H1 (cell line): Measurements from ENCODE around the gene NSUN6. TPM values are rescaled to one million over a fixed set of nuclear protein-coding genes. Genes with fewer than 3 reads are reported as not detected.
"Not testable (repeated sequence)": the region's sequence is repeated elsewhere in the genome, so short reads cannot be mapped to it uniquely, and the experiment has no call there.

Experiments used
- CTCF ChIA-PET: fragments of 300-600 bp; sonication (Branson Sonifier 250); formaldehyde crosslinking; loops from one replicate; lab custom pipeline; 2021; ENCODE audit not compliant: partially characterized antibody; lab: Charles Lee
- POLR2A ChIA-PET: fragments of 300-600 bp; sonication (Branson Sonifier 250); formaldehyde crosslinking; loops from one replicate; lab custom pipeline; 2021; ENCODE audit warnings: inconsistent platforms; ENCODE audit not compliant: partially characterized antibody; lab: Charles Lee
- DNase-seq, 2 experiments: peaks; one replicate each; pipeline versions ENCODE4 v3.0.0 to v3.0.0-alpha.2; 2010 to 2022; ENCODE audit warnings: low spot score in 2 of 2, low read depth in 1 of 2, mixed read lengths in 1 of 2
- FAIRE-seq: peaks from 2 replicates; lab custom pipeline; 2011; peaks lifted over from hg19 to GRCh38; lab: Jason Lieb, UNC
- H2AFZ ChIP-seq: 2 replicates; pipeline ENCODE4 v1.8.1; 2012; ENCODE audit warnings: low read length, inconsistent platforms
- H2AK5ac ChIP-seq: 2 replicates; pipeline ENCODE4 v1.6.1; 2013; ENCODE audit warnings: low read depth, low read length
- H2BK120ac ChIP-seq: replicated peaks from 2 replicates; pipeline ENCODE3; 2013; ENCODE audit warnings: low read depth, low read length, inconsistent platforms
- H2BK12ac ChIP-seq: 2 replicates; pipeline ENCODE4 v1.6.1; 2013; ENCODE audit warnings: low read depth, low read length
- H2BK15ac ChIP-seq: 2 replicates; pipeline ENCODE4 v1.6.1; 2013; ENCODE audit warnings: low read length
- H2BK20ac ChIP-seq: 2 replicates; pipeline ENCODE4 v1.6.1; 2013; ENCODE audit warnings: low read length
- H2BK5ac ChIP-seq: 2 replicates; pipeline ENCODE4 v1.6.1; 2013; ENCODE audit warnings: low read depth, low read length
- H3K14ac ChIP-seq: 2 replicates; pipeline ENCODE4 v1.6.1; 2013; ENCODE audit warnings: inconsistent platforms; ENCODE audit not compliant: insufficient read length
- H3K18ac ChIP-seq: 2 replicates; pipeline ENCODE4 v1.6.1; 2013; ENCODE audit warnings: low read length; ENCODE audit errors: extremely low read depth
- H3K23ac ChIP-seq: 2 replicates; pipeline ENCODE4 v1.6.1; 2013; ENCODE audit warnings: inconsistent platforms; ENCODE audit not compliant: insufficient read length
- H3K23me2 ChIP-seq: 2 replicates; pipeline ENCODE4 v1.6.1; 2013; ENCODE audit warnings: low read depth, low read length
- H3K27ac ChIP-seq: 2 replicates; pipeline ENCODE4 v1.6.1; 2011; ENCODE audit warnings: low read depth, low read length, inconsistent platforms
- H3K27me3 ChIP-seq, 4 experiments: replicated peaks in 1 of 4; 1 replicate in 1 of 4; 2 replicates in 3 of 4; pipeline versions ENCODE4 v1.6.1 to v1.8.1; 2011 to 2013; ENCODE audit warnings: low read length in 3 of 4, mild to moderate bottlenecking in 3 of 4, inconsistent platforms in 2 of 4, mixed read lengths in 2 of 4, moderate library complexity in 1 of 4; ENCODE audit not compliant: control insufficient read depth in 3 of 4, insufficient read depth in 3 of 4; ENCODE audit errors: extremely low read depth in 1 of 4
- H3K36me3 ChIP-seq, 4 experiments: 2 replicates each; pipeline versions ENCODE4 v1.6.1 to v1.8.1; 2011 to 2013; ENCODE audit warnings: mild to moderate bottlenecking in 4 of 4, low read length in 3 of 4, moderate library complexity in 2 of 4, control low read depth in 1 of 4, inconsistent platforms in 1 of 4; ENCODE audit not compliant: insufficient read depth in 4 of 4, control insufficient read depth in 2 of 4
- H3K4ac ChIP-seq: replicated peaks from 2 replicates; pipeline ENCODE3; 2013; ENCODE audit warnings: low read length, low read depth, mixed read lengths, inconsistent platforms; ENCODE audit not compliant: insufficient read length
- H3K4me1 ChIP-seq, 4 experiments: replicated peaks in 1 of 4; 1 replicate in 1 of 4; 2 replicates in 3 of 4; pipeline versions ENCODE4 v1.6.1 to v1.8.1; 2011 to 2013; ENCODE audit warnings: low read length in 3 of 4, inconsistent platforms in 2 of 4, mixed read lengths in 1 of 4; ENCODE audit not compliant: insufficient read depth in 4 of 4, control insufficient read depth in 3 of 4
- H3K4me2 ChIP-seq, 2 experiments: 2 replicates each; pipeline versions ENCODE4 v1.6.1 to v1.8.1; 2011 to 2013; ENCODE audit warnings: low read depth in 2 of 2, low read length in 2 of 2, control low read depth in 1 of 2, inconsistent platforms in 1 of 2, mild to moderate bottlenecking in 1 of 2; ENCODE audit not compliant: insufficient read depth in 1 of 2
- H3K4me3 ChIP-seq, 4 experiments: fragments of 200-600, 300-600 bp in 1 of 4; sonication (generic), shearing (Covaris generic), sonication (Bioruptor Twin) in 1 of 4; 2 replicates each; pipeline versions ENCODE4 v1.5.1 to v1.8.1; 2011 to 2016; ENCODE audit warnings: low read length in 4 of 4, low read depth in 3 of 4, control low read depth in 2 of 4, inconsistent platforms in 2 of 4, mild to moderate bottlenecking in 2 of 4, mixed read lengths in 1 of 4, moderate library complexity in 1 of 4; ENCODE audit not compliant: insufficient read depth in 2 of 4; ENCODE audit errors: extremely low read depth in 1 of 4
- H3K56ac ChIP-seq: replicated peaks from 2 replicates; pipeline ENCODE3; 2013; ENCODE audit warnings: low read depth, mild to moderate bottlenecking, mixed read lengths, low read length, inconsistent platforms; ENCODE audit not compliant: insufficient read length
- H3K79me1 ChIP-seq: 2 replicates; pipeline ENCODE4 v1.6.1; 2013; ENCODE audit warnings: low read depth, low read length, control low read depth
- H3K79me2 ChIP-seq, 2 experiments: 2 replicates each; pipeline versions ENCODE4 v1.6.1 to v1.8.1; 2012 to 2013; ENCODE audit warnings: low read length in 2 of 2, mild to moderate bottlenecking in 2 of 2, inconsistent platforms in 1 of 2; ENCODE audit not compliant: insufficient read depth in 2 of 2, control insufficient read depth in 1 of 2
- H3K9ac ChIP-seq, 4 experiments: replicated peaks in 1 of 4; 1 replicate in 1 of 4; 2 replicates in 3 of 4; pipeline versions ENCODE4 v1.6.1 to v1.8.1; 2011 to 2013; ENCODE audit warnings: low read depth in 3 of 4, low read length in 3 of 4, control low read depth in 2 of 4, mild to moderate bottlenecking in 2 of 4, moderate library complexity in 2 of 4, inconsistent platforms in 1 of 4; ENCODE audit errors: extremely low read depth in 1 of 4
- H3K9me3 ChIP-seq, 2 experiments: 2 replicates each; pipeline versions ENCODE4 v1.6.1 to v1.8.1; 2012 to 2013; ENCODE audit warnings: mild to moderate bottlenecking in 2 of 2, moderate library complexity in 2 of 2, control low read depth in 1 of 2, inconsistent platforms in 1 of 2, low read depth in 1 of 2, low read length in 1 of 2, mixed read lengths in 1 of 2; ENCODE audit not compliant: insufficient read depth in 2 of 2
- H4K20me1 ChIP-seq, 2 experiments: replicated peaks in 1 of 2; 2 replicates each; pipeline versions ENCODE3 to v1.8.1; 2011 to 2013; ENCODE audit warnings: inconsistent platforms in 2 of 2, low read length in 2 of 2, mild to moderate bottlenecking in 1 of 2; ENCODE audit not compliant: insufficient read depth in 2 of 2, control insufficient read depth in 1 of 2
- H4K5ac ChIP-seq: 2 replicates; pipeline ENCODE4 v1.6.1; 2013; ENCODE audit warnings: low read length, low read depth, mixed read lengths, inconsistent platforms; ENCODE audit not compliant: insufficient read length
- H4K8ac ChIP-seq: 2 replicates; pipeline ENCODE4 v1.8.0; 2013; ENCODE audit warnings: mild to moderate bottlenecking, moderate library complexity, low read length, inconsistent platforms; ENCODE audit not compliant: insufficient read depth; ENCODE audit errors: extremely low read depth
- H4K91ac ChIP-seq: replicated peaks from 2 replicates; pipeline ENCODE3; 2013; ENCODE audit warnings: low read length, mixed read lengths, inconsistent platforms; ENCODE audit not compliant: insufficient read length
- ASH2L ChIP-seq: fragments of 200-600, 300-600 bp; sonication (generic); IDR thresholded peaks from one replicate; pipeline ENCODE4 v1.7.1; 2017; ENCODE audit warnings: low read length
- EGR1 ChIP-seq: IDR thresholded peaks from 2 replicates; pipeline ENCODE4 v1.6.1; 2011; ENCODE audit warnings: low read depth, low read length, borderline replicate concordance
- PHF8 ChIP-seq: fragments of 200-600 bp; sonication (generic); conservative IDR thresholded peaks from 2 replicates; pipeline ENCODE4 v1.7.1; 2012; ENCODE audit warnings: low read depth, mild to moderate bottlenecking, inconsistent platforms, low read length, moderate library complexity
- POLR2A ChIP-seq, 2 experiments: IDR thresholded peaks; 1 replicate in 1 of 2; 2 replicates in 1 of 2; pipeline ENCODE4 v1.6.1; 2011; ENCODE audit warnings: low read depth in 2 of 2, low read length in 2 of 2, mild to moderate bottlenecking in 2 of 2; ENCODE audit errors: control extremely low read depth in 1 of 2
- POLR2AphosphoS5 ChIP-seq: IDR thresholded peaks from 2 replicates; pipeline ENCODE4 v1.6.1; 2011; ENCODE audit warnings: low read depth, low read length
- RBBP5 ChIP-seq: IDR thresholded peaks from 2 replicates; pipeline ENCODE4 v1.7.1; 2012; ENCODE audit warnings: low read depth, mild to moderate bottlenecking, inconsistent platforms, low read length, moderate library complexity, borderline replicate concordance
- SP1 ChIP-seq: IDR thresholded peaks from 2 replicates; pipeline ENCODE4 v1.6.1; 2011; ENCODE audit warnings: low read depth, low read length
- TAF1 ChIP-seq: IDR thresholded peaks from 2 replicates; pipeline ENCODE4 v1.6.1; 2011; ENCODE audit warnings: mild to moderate bottlenecking, low read depth, low read length
- YY1 ChIP-seq: IDR thresholded peaks from 2 replicates; pipeline ENCODE4 v1.6.1; 2011; ENCODE audit warnings: low read depth, mild to moderate bottlenecking, low read length
- WGBS, 2 experiments: shearing (Covaris generic) in 1 of 2; methylation state at CpG; one replicate each; pipeline versions ENCODE4 v1.1.6 to v1.1.7; 2013 to 2015; ENCODE audit warnings: low lambda C conversion rate in 2 of 2, mixed read lengths in 2 of 2, inconsistent platforms in 1 of 2, low coverage in 1 of 2, missing lambda C conversion rate in 1 of 2; ENCODE audit not compliant: insufficient replicate concordance in 2 of 2, insufficient coverage in 1 of 2, insufficient read length in 1 of 2; ENCODE audit errors: extremely low coverage in 1 of 2, missing lambda C conversion rate in 1 of 2; 5-methylcytosine and 5-hydroxymethylcytosine counted together
- polyA plus RNA-seq, 7 experiments: library from polyadenylated mRNA; depleted of rRNA in 3 of 7; stranded (reverse) in 5 of 7; unstranded in 2 of 7; fragments of >200 nt in 5 of 7; fragments of 200-250 nt in 2 of 7; gene quantifications; 1 replicate in 5 of 7; 2 replicates in 1 of 7; 4 replicates in 1 of 7; pipeline versions ENCODE4 v1.2.1 to v1.2.3, GENCODE V29; 2011 to 2013; ENCODE audit warnings: missing spikeins in 2 of 7, mixed read lengths in 2 of 7
- total RNA-seq: library from RNA; stranded (reverse); fragmentation: NEBNext Ultra II Directional; extraction: Animal tissue kit (Norgen Biotek cat#: 25700); gene quantifications from 2 replicates; pipeline ENCODE4 v1.2.1, GENCODE V29; 2021
- TF ChIP-seq, protein P1 (sequence below): IDR thresholded peaks from 2 replicates; pipeline ENCODE4 v1.6.1; 2012; ENCODE audit warnings: inconsistent platforms

The NSUN6 gene
- total and polyA plus RNA-seq, 2 of the 8 experiments (the other 6 are each of a cell fraction or from before 2014, with no cell fraction given): 5.9 to 14.4 TPM

DNA sequence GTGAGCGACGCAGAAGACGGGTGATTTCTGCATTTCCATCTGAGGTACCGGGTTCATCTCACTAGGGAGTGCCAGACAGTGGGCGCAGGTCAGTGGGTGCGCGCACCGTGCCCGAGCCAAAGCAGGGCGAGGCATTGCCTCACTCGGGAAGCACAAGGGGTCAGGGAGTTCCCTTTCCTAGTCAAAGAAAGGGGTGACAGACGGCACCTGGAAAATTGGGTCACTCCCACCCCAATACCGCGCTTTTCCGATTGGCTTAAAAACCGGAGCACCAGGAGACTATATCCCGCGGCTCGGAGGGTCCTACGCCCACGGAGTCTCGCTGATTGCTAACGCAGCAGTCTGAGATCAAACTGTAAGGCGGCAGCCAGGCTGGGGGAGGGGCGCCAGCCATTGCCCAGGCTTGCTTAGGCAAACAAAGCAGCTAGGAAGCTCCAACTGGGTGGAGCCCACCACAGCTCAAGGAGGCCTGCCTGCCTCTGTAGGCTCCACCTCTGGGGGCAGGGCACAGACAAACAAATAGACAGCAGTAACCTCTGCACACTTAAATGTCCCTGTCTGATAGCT, 23.9 kb downstream of the NSUN6 start:
- peak overlapping the region; percentile 64 to 66 for H3K4me2 ChIP-seq
- peak overlapping the region in 3 of 4 experiments; percentile 72 to 82 (median 82); a peak in 6 of 7 replicates for H3K9ac ChIP-seq
- POLR2A ChIA-PET: interaction anchor here (0.9 kb wide), 1 partner anchor 32 kb away, joined by 4 read pairs; the partner anchor contains the start of gene ARL5B
- H3K23ac ChIP-seq, H3K23me2 ChIP-seq, H4K91ac ChIP-seq, H3K9me3 ChIP-seq, H2BK5ac ChIP-seq, H2BK15ac ChIP-seq, H4K8ac ChIP-seq, H3K14ac ChIP-seq: not testable (repeated sequence)
- 2% methylated on average over 22 of the region's 25 CpGs; no CpG with 5 or more reads in 1 of the 2 experiments for WGBS, 2 experiments
- TF ChIP-seq PHF8 (0 out of 2 replicates have a peak, but pooled peaks have one; percentile 49), POLR2AphosphoS5 (peak; percentile 29; the same call in 1 of the 2 replicates), ASH2L (peak; percentile 32), SP1 (peak; percentile 9; the same call in 1 of the 2 replicates), POLR2A (IDR thresholded peaks at IDR 0.05; ENCODE audit: control extremely low read depth in 1 of 2, low read depth in 2 of 2, low read length in 2 of 2) (peak in 1 of 2 experiments; percentile 40; a peak in 1 of 3 replicates), EGR1 (peak; percentile 60), TAF1 (peak; percentile 53), YY1 (0 out of 2 replicates have a peak, but pooled peaks have one; percentile 71), RBBP5 (peak; percentile 59; the same call in 1 of the 2 replicates)
- TF ChIP-seq, protein P1, sequence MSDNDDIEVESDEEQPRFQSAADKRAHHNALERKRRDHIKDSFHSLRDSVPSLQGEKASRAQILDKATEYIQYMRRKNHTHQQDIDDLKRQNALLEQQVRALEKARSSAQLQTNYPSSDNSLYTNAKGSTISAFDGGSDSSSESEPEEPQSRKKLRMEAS: 0 out of 2 replicates have a peak, but pooled peaks have one; percentile 16
- TF ChIP-seq, all 59 proteins: peak for 10; not testable (repeated sequence) for 49
- Histone ChIP-seq H4K5ac (peak overlapping the region; percentile 52), H3K27ac (peak overlapping the region; percentile 75; the same call in 1 of the 2 replicates), H3K18ac (peak overlapping the region; percentile 32; the same call in 1 of the 2 replicates), H3K4me3 (peak overlapping the region; percentile 49 to 60 (median 54); a peak in 7 of 8 replicates)
- DNase-seq: peak; percentile 50 to 86
- H2BK20ac ChIP-seq, H3K79me2 ChIP-seq, H3K36me3 ChIP-seq, H2BK120ac ChIP-seq, H2BK12ac ChIP-seq, H2AK5ac ChIP-seq, H3K56ac ChIP-seq, H2AFZ ChIP-seq, H3K27me3 ChIP-seq, FAIRE-seq, H3K4ac ChIP-seq, H3K79me1 ChIP-seq, H3K4me1 ChIP-seq, CTCF ChIA-PET, H4K20me1 ChIP-seq: not testable (repeated sequence)
